HCT116 (cell line): Measurements from ENCODE around the gene ATP6V0B.

Experiments
- CEBPB ChIP-seq: IDR thresholded peaks from 2 replicates; pipeline ENCODE4 v1.6.1; 2012; ENCODE audit warnings: low read depth
- EZH2 ChIP-seq: fragments of 200-600 bp; sonication (generic); IDR thresholded peaks from 2 replicates; pipeline ENCODE4 v1.6.1; 2017; ENCODE audit warnings: antibody characterized with exemption, mixed run types
- POLR2A ChIP-seq: IDR thresholded peaks from 2 replicates; pipeline ENCODE4 v1.7.0; 2011; ENCODE audit warnings: borderline replicate concordance; ENCODE audit not compliant: insufficient read depth, insufficient read length; ENCODE audit errors: extremely low read depth
- POLR2AphosphoS5 ChIP-seq: IDR thresholded peaks from 2 replicates; pipeline ENCODE4 v1.6.1; 2011; ENCODE audit warnings: mild to moderate bottlenecking, low read depth, low read length, moderate library complexity
- TF ChIP-seq, protein P1 (sequence below), 3 experiments: fragments of 200-600 bp in 1 of 3; sonication (generic) in 1 of 3; IDR thresholded peaks in 2 of 3; conservative IDR thresholded peaks in 1 of 3; 2 replicates each; pipeline ENCODE4 v1.5.1; 2012 to 2017; ENCODE audit warnings: low read depth in 2 of 3, low read length in 2 of 3, antibody characterized with exemption in 1 of 3, borderline replicate concordance in 1 of 3, control low read depth in 1 of 3, mild to moderate bottlenecking in 1 of 3, mixed read lengths in 1 of 3, mixed run types in 1 of 3, moderate library complexity in 1 of 3; ENCODE audit not compliant: insufficient read depth in 1 of 3
- TF ChIP-seq, protein P2 (sequence below): IDR thresholded peaks from 2 replicates; pipeline ENCODE4 v1.6.1; 2012
- TF ChIP-seq, protein P3 (sequence below): IDR thresholded peaks from 2 replicates; pipeline ENCODE4 v1.6.1; 2012; ENCODE audit warnings: low read depth

DNA sequence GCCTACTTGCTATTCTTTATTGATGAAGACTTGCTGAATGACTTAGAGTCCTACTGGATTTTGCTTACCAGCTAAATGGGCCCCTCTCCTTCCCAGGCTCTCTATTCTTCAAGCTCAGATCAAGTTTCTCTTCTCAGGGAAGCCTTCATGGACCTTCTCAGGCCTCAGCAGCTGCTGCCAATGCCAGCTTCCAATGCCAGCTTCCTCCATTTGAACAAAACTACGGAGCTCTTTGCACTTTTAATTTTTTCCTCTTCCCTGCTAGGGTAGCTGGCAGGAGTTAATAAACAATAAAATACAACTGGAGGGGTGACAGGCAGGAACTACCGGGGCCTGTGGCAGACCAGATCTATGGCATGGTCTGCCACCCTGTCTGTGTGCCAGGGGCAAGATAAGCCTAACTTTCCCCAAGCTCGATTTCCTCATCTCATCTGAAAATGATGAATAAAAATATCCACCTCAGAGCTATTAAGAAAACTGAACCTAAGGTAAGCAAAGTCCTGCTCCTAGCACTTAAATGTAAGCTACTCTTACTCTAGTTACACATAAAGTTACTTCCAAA lies 29.0 kb upstream of the ATP6V0B start:
- TF ChIP-seq, protein P1, sequence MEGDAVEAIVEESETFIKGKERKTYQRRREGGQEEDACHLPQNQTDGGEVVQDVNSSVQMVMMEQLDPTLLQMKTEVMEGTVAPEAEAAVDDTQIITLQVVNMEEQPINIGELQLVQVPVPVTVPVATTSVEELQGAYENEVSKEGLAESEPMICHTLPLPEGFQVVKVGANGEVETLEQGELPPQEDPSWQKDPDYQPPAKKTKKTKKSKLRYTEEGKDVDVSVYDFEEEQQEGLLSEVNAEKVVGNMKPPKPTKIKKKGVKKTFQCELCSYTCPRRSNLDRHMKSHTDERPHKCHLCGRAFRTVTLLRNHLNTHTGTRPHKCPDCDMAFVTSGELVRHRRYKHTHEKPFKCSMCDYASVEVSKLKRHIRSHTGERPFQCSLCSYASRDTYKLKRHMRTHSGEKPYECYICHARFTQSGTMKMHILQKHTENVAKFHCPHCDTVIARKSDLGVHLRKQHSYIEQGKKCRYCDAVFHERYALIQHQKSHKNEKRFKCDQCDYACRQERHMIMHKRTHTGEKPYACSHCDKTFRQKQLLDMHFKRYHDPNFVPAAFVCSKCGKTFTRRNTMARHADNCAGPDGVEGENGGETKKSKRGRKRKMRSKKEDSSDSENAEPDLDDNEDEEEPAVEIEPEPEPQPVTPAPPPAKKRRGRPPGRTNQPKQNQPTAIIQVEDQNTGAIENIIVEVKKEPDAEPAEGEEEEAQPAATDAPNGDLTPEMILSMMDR (IDR thresholded peaks at IDR 0.05 in 2 of 3, conservative IDR thresholded peaks at IDR 0.05 in 1 of 3; ENCODE audit: borderline replicate concordance in 1 of 3, insufficient read depth in 1 of 3, low read depth in 2 of 3, low read length in 2 of 3): no peak
- TF ChIP-seq, protein P2, sequence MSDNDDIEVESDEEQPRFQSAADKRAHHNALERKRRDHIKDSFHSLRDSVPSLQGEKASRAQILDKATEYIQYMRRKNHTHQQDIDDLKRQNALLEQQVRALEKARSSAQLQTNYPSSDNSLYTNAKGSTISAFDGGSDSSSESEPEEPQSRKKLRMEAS: no peak
- TF ChIP-seq EZH2 (no peak), CEBPB (no peak), POLR2A (no peak), POLR2AphosphoS5 (no peak)
- TF ChIP-seq, protein P3, sequence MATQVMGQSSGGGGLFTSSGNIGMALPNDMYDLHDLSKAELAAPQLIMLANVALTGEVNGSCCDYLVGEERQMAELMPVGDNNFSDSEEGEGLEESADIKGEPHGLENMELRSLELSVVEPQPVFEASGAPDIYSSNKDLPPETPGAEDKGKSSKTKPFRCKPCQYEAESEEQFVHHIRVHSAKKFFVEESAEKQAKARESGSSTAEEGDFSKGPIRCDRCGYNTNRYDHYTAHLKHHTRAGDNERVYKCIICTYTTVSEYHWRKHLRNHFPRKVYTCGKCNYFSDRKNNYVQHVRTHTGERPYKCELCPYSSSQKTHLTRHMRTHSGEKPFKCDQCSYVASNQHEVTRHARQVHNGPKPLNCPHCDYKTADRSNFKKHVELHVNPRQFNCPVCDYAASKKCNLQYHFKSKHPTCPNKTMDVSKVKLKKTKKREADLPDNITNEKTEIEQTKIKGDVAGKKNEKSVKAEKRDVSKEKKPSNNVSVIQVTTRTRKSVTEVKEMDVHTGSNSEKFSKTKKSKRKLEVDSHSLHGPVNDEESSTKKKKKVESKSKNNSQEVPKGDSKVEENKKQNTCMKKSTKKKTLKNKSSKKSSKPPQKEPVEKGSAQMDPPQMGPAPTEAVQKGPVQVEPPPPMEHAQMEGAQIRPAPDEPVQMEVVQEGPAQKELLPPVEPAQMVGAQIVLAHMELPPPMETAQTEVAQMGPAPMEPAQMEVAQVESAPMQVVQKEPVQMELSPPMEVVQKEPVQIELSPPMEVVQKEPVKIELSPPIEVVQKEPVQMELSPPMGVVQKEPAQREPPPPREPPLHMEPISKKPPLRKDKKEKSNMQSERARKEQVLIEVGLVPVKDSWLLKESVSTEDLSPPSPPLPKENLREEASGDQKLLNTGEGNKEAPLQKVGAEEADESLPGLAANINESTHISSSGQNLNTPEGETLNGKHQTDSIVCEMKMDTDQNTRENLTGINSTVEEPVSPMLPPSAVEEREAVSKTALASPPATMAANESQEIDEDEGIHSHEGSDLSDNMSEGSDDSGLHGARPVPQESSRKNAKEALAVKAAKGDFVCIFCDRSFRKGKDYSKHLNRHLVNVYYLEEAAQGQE: no peak
